ENCODE results near the gene SPATA31C1. TPM values are rescaled to one million over a fixed set of nuclear protein-coding genes. Genes with fewer than 3 reads are reported as not detected.

Gene SPATA31C1
- total RNA-seq, 1 donor from 2014 or later, result not detected

GRCh38 chr9:87888501-87888900, 29.3 kb upstream of the SPATA31C1 start:
- TF ChIP-seq CTCF (IDR thresholded peaks at IDR 0.05; ENCODE audit: insufficient read depth, low read length, poor library complexity, severe bottlenecking), result no peak
- Histone ChIP-seq H3K36me3 (ENCODE audit: control insufficient read depth, insufficient read depth, low read length) (no peaks in the 10 kb centered on the region), H3K27me3 (ENCODE audit: control insufficient read depth, insufficient read depth, low read length) (no peaks in the 10 kb centered on the region), H3K4me3 (ENCODE audit: low read depth, low read length) (no peak overlapping the region)
- no peak for DNase-seq (ENCODE audit: low read depth)

DNA sequence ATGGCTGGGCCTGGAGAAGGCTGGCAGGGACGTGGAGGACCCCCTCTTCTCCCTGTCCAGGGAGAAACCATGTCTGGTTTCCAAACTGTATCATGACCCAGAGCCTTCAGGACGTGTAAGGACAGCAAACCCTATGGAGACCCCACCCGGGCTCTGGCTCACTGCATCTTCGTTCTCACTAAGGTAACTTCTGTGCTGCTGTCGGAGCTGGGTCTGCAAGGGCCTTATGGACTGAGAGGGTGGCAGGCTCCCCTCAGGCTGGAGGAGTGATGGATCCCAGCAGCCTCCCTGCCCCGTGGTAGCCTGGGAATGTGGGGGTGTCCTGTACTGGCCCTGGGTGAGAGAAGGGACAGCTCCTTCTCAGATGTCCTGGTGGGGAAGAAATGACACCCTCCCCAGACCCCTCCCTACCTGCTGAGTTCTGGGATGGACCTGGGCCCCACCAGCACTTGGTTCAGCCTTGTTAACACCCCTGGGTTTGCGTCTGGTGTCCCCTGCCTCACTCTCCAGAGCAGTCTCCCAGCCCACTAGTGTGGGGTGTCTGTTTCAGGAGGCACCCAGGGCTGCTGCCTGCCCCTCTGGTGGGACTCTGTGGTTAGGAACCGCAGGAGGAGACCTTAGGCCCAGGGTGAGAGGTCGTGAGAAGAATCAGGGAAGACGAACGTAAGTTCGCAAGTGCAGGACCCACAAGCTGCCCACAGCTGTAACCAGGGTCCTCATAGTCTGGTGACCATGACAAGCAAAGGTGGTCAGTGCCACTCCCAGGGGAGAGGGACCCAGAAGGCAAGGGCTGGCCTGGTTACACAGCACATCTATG, 28.5 kb upstream of the SPATA31C1 start:
- DNase-seq (ENCODE audit: low read depth), result no peak
- Histone ChIP-seq H3K4me3 (ENCODE audit: low read depth, low read length) (no peak overlapping the region), H3K27me3 (ENCODE audit: control insufficient read depth, insufficient read depth, low read length) (no peaks in the 10 kb centered on the region), H3K36me3 (ENCODE audit: control insufficient read depth, insufficient read depth, low read length) (no peaks in the 10 kb centered on the region)
- no peak for TF ChIP-seq CTCF (IDR thresholded peaks at IDR 0.05; ENCODE audit: insufficient read depth, low read length, poor library complexity, severe bottlenecking)

DNA sequence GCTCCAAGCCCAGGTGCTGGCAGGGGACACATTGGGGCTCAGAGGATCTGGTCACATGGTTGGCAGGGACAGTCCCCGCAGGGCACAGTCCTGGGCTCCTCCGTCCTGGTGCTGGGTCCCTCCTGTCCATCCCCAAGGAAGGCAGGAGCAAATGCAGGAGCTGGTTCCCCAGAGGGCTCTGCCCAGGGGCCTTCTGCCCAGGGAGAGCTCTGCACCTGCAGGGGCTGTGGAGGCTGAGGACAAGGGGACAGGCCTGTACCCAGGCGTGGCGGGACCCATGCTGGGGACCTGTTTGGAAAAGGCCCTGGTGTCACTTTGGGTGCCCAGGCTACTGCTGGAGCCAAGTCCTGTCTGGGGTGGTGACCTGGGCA, 27.9 kb upstream of the SPATA31C1 start:
- H3K4me3 ChIP-seq (ENCODE audit: low read depth, low read length), result no peak overlapping the region
- TF ChIP-seq CTCF (IDR thresholded peaks at IDR 0.05; ENCODE audit: insufficient read depth, low read length, poor library complexity, severe bottlenecking), result no peak
- no peaks in the 10 kb centered on the region for H3K27me3 ChIP-seq (ENCODE audit: control insufficient read depth, insufficient read depth, low read length)

DNA sequence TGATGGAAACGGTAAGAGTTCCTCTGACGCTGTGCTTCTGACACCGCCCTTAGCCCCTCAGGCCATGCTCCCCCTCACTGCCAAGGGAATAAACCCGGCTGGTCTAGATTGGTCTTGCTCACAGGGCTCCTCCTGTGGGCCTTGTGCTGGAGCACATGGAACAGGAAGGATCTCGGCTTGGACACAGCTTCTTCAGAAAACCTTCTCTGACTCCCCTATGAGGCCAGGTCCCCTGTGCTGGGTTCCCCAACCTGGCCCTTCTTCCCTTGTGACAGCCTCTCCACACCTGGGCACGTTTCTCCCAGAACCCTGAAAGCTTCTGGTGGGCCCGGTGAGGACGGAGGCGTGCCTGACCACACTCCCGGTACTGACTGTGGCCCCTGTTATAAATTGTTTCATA, 26.9 kb upstream of the SPATA31C1 start:
- Histone ChIP-seq H3K36me3 (ENCODE audit: control insufficient read depth, insufficient read depth, low read length) (no peaks in the 10 kb centered on the region), H3K27me3 (ENCODE audit: control insufficient read depth, insufficient read depth, low read length) (no peaks in the 10 kb centered on the region), H3K4me3 (ENCODE audit: low read depth, low read length) (no peak overlapping the region)
- DNase-seq (ENCODE audit: low read depth), result no peak
- TF ChIP-seq CTCF (IDR thresholded peaks at IDR 0.05; ENCODE audit: insufficient read depth, low read length, poor library complexity, severe bottlenecking), result no peak

More for the DNA sequence above, 27.9 kb upstream of the SPATA31C1 start:
- no peak for DNase-seq (ENCODE audit: low read depth)
- no peaks in the 10 kb centered on the region for H3K36me3 ChIP-seq (ENCODE audit: control insufficient read depth, insufficient read depth, low read length)

- no peaks in the 10 kb centered on the region for H3K36me3 ChIP-seq (ENCODE audit: control insufficient read depth, insufficient read depth, low read length)
- H3K4me3 ChIP-seq (ENCODE audit: low read depth, low read length), result no peak overlapping the region
- TF ChIP-seq CTCF (IDR thresholded peaks at IDR 0.05; ENCODE audit: insufficient read depth, low read length, poor library complexity, severe bottlenecking), result no peak
- H3K27me3 ChIP-seq (ENCODE audit: control insufficient read depth, insufficient read depth, low read length), result no peaks in the 10 kb centered on the region
- no peak for DNase-seq (ENCODE audit: low read depth)
Observed at GRCh38 chr9:87891754-87892153, 26.0 kb upstream of the SPATA31C1 start.

DNA sequence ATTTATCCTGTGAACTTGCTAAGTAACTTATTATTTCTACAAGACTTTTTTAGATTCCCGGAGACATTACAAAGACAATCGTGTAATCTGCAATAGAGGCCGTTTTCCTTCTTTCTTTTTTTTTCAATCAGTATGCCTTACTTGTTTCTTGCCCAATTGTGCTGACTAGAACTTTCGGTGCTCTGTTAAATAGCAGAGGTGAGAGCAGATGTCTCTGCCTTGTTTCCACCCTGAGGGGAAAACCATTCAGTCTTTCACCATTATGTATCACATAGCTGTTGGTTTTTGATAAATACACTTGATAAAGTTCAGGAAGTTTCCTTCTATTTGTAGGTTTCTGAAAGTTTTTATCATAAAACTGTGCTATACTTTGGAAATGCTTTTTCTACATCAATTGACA, 24.8 kb upstream of the SPATA31C1 start:
- H3K36me3 ChIP-seq (ENCODE audit: control insufficient read depth, insufficient read depth, low read length), result no peaks in the 10 kb centered on the region
- TF ChIP-seq CTCF (IDR thresholded peaks at IDR 0.05; ENCODE audit: insufficient read depth, low read length, poor library complexity, severe bottlenecking), result no peak
- DNase-seq (ENCODE audit: low read depth), result no peak

More for the DNA sequence above, 24.8 kb upstream of the SPATA31C1 start:
- Histone ChIP-seq H3K27me3 (ENCODE audit: control insufficient read depth, insufficient read depth, low read length) (no peaks in the 10 kb centered on the region), H3K4me3 (ENCODE audit: low read depth, low read length) (no peak overlapping the region)
